ENCODE results near the gene CLDN19.
"Not testable (repeated sequence)": the region's sequence is repeated elsewhere in the genome, so short reads cannot be mapped to it uniquely, and the experiment has no call there.

Gene CLDN19

DNA sequence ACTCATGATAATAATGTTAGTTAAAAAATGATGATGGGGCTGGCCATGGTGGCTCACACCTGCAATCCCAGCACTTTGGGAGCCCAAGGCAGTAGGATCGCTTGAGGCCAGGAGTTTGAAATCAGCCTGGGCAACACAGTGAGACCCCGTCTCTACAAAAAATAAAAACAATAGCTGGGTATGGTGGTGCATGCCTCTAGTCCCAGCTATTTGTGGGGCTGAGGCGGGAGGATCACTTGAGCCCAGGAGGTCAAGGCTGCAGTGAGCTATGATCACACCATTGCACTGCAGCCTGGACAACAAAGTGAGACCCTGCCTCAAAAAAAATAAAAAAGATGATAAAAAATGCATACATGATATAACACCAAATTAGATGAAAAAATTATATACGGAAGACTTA, 21.5 kb upstream of the CLDN19 start:
- DNase-seq (ENCODE audit: low read depth in 3 of 3, low spot score in 1 of 3) = no peak

DNA sequence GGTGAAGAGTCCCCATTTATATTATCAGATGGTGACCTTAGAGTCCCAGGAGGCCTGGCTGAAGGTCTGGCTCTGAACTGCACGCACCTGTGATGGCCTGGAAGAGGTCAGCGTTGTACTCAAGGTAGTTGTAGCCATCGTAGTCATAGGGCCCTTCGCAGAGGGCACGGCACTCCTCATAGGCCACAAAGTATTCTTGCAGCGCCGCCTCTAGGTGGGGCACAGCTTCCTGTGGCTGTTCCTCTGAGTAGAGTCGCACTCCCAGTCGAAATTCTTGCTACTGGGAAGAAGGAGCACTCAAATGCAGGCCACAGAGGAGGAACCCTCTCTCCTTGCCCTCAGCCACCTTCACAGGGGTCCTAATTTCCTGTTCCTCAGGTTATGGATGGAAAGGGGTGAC, 19.1 kb upstream of the CLDN19 start:
- no peak for DNase-seq (ENCODE audit: low read depth in 3 of 3, low spot score in 1 of 3)

DNA sequence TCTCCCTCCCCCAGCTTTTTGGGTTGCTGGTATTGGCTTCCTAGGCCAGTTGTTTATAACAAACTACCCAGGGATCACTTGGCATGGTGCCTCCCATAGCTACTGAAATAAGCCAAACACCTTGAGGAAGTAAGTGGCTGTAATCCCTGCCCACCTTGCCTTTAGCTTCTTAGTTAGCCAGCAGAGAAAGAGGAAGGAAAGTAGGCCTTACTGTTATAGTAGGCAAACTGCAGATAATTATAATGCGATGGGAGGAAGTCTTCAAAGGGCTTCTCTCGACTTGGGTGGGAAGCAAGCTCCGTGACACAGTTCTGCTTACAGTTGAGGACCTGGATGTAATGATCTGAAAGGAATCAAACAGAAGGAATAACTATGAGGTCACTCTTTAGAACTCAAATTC, 18.6 kb upstream of the CLDN19 start:
- no peak for DNase-seq (ENCODE audit: low read depth in 3 of 3, low spot score in 1 of 3)

DNA sequence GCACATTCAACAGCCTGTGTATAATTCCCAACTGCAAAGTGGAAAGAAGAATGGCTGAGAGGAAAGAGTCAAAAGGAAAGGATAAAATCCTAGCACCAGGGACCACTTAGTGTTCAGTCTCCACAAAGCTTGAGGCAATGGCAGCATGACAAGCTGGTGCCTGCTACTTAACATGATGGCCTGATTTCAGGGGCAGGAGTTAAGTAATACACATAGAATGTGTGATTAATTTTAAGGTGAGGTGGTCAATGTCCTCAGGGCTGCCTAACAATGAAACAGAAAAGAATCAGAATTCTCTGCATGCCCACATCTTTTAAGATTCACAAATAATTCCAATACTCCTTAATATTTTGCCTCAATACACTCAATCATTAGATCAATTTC, 17.8 kb upstream of the CLDN19 start:
- no peak for DNase-seq (ENCODE audit: low read depth in 3 of 3, low spot score in 1 of 3)

DNA sequence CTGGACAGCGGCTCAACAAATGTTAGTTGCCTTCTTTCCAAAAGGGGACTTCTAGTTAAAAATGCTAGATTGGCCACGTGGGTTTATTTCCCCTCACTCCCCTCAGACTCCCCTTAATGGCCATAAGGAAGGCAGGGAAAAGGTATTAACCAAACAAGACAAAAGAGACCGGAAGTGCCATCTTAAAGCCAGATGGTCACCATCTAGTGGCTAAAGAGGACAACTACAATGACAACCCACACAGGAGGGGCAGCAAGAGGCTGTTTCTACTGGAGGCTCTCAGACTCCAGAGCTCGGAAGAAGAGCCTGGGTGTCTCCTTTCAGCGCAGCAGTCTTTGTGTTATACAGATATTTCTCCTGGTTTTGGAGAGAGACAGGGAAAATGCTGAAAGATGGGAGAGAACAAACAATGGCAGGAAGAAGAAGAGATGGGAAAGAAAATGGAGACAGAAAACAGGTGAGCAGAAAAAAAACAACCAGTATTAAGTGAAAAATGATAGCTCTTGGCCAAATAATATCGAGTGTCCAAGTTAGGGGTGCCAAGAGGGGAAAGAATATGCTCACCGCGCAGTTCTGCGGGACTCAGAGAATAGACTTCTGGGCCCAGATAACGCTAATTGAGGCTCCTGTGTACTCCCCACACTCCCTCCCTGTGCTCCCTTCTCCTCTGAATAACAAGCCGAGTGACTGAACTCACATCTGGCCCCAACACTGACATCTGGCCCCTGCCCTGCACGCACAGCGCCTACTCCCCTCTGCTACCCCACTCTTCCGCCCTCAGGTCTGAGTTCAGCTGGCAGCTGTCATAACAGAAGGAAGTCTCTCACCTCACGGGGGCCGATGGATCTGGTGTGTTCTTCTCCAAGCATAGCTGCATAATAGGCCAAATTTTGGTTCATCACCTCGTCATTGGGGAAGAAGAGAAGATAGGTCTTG, 17.2 kb upstream of the CLDN19 start:
- no peak for DNase-seq (ENCODE audit: low read depth in 3 of 3, low spot score in 1 of 3)

DNA sequence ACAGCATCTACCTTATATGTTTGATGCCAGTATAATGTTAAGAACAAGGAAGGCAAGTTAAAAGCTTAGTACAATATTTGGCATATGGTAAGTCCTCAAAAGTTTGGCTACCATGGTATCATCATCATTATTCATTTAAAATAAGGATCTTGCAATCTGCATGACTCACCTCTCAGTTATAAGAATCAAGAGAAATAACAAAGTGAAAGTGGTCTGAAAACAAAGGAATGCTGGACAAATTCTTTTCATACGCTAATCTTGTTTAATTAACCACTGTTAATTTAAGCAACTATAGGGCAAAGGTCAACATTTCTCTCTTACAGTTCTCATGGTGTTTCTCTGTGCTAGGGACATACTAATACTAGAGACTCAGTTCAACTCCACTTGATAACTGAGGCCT, 13.0 kb upstream of the CLDN19 start:
- no peak for DNase-seq (ENCODE audit: low read depth in 3 of 3, low spot score in 1 of 3)

DNA sequence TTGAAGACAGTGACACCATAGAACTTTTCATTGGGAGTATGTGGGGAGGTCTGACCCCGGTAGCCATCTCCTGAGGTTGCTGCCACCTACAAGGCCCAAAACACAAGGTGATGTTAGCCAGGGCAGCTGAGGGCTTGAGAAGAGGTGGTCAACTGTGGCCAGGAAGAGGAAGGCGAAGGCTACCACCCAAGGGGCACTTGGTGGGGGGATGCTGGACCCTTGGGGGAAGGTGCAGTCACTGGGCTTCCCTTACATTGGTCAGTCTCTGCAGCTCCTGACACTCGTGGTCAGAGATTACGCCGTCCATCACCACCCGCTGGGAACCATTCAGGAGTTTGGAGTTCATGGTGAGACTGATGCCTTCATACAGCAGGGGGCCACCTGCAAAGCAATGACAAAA, 12.2 kb upstream of the CLDN19 start:
- DNase-seq (ENCODE audit: low read depth in 3 of 3, low spot score in 1 of 3) = no peak

DNA sequence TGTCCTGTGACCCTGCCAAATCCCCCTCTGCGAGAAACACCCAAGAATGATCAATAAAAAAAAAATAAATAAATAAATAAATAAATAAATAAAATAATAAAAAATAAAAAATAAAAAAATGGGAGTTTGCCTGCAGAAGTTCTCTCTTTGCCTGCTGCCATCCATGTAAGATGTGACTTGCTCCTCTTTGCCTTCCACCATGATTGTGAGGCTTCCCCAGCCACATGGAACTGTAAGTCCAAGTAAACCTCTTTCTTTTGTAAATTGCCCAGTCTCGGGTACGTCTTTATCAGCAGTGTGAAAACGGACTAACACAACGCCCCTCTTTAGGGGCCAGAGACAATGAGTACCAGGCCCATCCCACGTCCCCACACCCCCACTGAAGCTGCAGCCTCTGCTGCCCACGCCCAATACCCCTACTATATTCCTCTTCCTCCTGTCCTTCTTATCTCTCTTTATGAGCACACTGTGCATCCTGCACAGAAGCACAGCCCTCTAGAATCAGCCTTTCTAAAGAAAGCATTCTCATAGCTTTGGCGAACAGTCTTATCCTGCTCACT, 11.6 kb upstream of the CLDN19 start:
- DNase-seq (ENCODE audit: low read depth in 3 of 3, low spot score in 1 of 3) = not testable (repeated sequence)

DNA sequence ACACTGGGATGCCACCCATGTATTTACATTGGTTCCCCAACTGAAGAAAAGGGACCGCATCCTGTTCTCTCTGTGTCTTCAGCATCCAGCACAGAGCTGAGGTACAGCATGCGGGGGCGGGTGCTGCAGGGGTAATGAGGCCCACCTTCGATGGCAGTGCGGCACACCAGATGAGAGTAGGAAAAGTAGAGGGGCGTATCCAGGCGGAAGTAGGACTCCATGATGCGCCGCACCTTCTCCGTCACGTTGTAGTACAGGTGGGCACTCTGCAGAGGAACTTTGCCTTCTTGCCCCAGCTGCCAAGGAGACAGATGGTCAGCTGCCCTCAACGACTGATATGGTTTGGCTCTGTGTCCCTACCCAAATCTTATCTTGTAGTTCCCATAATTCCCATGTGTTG, 10.0 kb upstream of the CLDN19 start:
- no peak for DNase-seq (ENCODE audit: low read depth in 3 of 3, low spot score in 1 of 3)

DNA sequence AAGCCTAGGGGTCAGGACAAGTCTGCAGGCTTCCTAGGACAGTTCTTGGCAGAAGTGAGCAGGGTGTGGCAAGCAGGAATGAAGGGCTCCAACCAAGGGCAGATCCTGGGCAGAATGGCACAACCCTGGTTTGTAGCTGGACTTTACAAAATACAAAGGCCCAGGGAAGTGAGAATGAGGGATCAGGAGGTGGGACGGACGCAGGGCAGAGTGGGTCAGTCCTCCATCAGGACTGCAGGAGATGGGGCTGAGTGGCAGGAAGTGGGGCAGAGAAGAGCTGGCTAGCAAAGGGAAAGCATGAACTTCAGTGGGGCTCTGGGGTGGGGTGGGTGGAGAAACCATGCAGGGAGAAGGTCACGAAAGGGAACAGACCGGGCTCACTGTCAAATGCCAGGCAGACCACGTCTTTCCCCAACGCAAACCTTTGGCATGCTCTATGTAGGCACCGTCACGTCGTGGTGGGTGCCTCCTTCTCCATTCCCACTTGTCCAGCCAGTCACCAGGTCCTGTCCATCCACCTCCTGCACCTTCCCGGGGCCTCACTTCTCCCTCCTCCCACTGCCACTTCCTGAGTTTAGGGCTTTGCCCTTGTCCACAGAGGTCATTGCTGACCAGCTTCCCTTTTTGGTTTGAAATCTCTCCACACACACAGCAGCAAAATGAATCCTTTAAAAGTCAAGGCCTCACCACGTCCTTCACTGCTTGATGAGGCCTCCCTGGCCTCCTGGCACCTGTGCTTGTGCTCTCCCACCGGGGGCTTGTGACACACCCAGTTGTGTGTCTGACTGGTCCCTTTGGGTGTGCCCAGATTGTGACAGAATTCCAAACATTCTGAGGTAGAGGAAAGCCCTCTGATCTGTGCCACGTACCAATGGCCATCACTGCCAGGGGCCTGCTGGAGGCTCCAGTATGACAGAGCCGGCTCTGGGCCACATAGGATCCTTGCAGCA, 8.7 kb upstream of the CLDN19 start:
- DNase-seq (ENCODE audit: low read depth in 3 of 3, low spot score in 1 of 3) = no peak

DNA sequence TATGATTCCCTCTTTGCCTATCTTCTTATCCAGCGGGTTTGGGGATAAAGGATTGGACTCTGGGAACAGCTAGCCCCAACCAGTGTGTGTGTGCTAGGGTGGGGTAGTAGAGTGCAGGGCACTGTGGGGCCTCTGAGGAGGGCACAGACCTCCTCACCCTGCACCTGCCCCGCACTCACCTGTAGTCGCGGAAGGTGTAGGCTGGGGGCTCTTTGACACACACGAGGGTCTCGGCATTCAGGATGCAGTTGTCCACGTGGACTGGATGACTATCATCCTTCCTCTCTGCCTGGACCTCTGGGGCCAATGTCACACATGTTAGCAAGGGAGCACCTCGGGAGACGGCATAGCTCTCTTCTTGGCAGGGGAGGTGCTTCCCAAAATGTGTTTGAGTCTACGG, 8.0 kb upstream of the CLDN19 start:
- DNase-seq (ENCODE audit: low read depth in 3 of 3, low spot score in 1 of 3) = no peak

DNA sequence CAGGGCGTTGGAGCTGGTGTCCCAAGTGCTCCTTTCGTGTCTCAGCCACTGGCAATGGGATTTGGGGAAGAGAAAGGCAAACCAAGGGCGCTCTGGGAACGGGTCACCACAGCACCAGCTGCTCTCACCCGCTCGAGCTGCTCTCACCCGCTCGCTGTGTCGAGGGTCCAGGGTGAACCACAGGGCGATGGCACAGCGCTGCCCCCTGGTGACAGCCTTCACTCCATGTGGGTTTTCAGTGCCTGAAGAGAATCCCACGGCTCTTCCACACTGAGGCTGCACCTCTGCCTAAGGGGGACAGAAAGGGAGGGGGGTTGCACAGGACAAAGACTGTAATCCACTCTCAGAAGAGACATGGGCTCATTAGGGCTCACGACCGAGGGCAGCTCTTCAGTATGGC, 7.1 kb upstream of the CLDN19 start:
- DNase-seq (ENCODE audit: low read depth in 3 of 3, low spot score in 1 of 3) = peak in 1 of 3 donors; percentile 36

DNA sequence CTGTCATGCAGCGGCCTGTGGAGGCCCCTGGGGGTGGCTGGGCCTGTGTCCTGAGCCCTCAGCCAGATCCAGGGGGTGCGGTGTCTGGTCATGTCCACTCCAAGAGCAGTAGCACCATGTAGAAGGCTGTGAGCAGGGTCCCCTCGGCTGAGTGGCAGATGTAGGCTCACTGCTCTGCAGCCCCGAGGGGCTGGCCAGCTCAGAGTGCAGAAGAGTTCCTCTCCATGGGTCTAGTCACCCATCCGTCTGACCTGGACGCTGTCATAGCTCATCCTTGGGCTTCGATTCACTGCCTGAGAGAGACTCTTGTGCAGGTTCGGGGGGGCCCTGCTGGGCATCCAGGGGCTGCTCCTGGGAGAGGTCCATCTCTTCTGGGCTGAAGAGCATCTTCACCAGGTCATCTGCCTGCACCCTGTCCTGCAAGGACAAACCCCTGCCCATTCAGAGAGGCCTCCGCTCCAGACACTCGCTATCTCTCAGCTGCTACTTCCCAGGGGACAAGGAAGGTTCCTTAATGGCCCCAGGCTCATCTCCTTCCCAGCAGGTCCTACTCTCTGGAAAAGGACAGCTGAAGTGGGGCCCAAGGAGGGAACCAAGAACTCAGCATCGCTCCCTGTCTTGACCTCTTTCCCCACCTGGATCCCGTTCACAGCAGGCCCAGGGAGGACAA, 6.5 kb upstream of the CLDN19 start:
- DNase-seq (ENCODE audit: low read depth in 3 of 3, low spot score in 1 of 3) = no peak

DNA sequence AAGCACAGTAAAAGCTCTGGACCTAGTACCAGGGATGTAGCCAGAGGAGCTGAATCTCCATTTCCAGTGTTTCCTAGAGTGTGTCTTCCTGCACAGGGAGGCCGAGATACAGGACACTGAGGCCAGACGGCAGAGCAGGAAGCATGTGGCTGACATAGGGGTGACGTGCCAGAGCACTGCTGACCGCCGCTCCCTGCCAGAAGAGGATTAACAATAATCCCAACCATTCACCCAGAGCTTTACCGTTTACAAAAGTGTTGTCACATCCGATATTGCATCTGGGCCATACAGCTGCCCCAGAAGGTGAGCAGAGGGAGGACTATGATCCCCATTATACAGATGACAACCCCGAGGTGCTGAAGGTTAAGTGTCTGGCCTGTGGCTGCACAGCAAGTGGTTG, 5.8 kb upstream of the CLDN19 start:
- DNase-seq (ENCODE audit: low read depth in 3 of 3, low spot score in 1 of 3) = no peak

DNA sequence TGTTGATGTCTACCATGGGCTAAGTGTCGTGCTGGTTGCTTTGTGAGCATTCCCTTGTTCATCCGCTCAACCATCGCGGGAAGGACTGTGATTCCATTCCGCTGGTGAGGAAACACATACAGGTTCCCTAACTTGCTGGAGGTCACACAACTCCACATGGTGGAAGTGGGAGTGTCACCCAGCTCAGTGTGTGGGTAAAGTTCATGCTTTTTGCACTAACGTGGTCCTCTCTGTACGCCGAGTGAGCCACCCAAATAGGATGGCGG, 4.0 kb upstream of the CLDN19 start:
- no peak for DNase-seq (ENCODE audit: low read depth in 3 of 3, low spot score in 1 of 3)

DNA sequence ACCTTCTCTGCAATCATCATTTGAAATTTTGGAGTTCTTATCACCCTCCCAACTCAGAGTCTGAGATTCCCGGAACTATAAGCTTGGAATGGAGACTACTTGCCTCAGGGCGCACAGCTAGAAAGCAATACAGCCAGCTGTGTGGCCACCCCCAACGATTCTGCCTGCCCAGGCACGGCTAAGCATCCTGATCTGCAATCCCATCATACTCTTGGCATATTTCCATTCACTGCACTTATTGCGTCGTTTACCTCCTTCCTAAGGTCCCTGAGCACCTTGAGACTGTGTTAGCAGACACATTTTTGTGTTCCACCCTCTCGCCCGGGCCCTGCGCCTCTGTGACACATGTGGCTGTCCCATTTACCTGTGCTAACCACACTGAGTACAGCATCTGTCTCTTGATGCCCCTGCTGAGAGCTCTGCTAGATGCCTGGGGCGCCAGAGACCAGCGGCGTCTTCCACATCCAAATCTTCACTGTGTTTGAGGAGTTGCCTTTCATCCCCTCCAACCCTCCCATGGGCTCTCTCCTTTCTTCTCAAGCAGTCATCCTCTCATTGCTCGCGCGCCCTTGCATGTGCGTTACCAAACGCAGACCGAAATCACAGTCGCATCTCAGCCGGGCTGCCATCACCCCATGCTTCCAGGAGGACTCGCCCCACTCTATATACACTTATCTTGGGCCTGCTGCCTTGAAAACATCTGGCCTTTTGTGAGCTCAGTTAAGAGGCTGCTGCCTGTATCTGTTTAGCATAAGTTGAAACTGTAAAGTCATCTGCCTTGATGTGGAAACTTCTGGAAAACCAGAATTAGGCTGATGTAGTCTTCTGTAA, 3.5 kb upstream of the CLDN19 start:
- DNase-seq (ENCODE audit: low read depth in 3 of 3, low spot score in 1 of 3) = no peak

DNA sequence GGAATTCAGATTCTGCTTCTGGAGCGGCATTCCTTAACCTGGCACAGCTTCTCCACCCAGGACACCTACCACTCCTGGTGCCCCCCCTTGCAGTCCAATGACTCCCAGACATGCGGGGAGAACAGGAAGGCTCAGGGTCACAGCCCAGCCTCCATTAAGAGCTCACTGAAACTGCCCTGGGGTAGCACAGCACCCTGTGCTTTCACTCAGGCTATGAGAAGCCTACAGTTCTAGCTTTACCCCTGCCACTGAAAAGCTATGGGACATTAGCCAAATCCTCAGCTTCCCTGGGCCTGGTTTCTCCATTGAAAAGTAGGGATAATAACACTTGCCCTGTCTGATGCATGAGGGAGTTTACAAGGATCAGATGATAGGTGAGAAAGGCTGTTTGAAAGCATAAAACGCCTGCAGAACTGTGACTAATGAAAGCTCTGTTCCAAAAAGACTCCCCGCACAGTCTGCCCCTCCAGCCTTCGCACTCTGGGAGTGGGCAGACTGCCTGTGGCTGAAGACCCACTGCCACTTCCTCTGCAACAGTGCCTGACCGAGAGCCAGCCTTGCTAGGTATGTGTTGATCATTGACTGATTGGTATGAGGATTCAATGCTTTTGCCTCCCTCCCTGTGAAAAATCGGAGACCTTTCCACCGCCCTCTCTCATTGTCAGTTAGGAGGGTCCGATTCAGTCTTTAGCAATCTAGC, 2.7 kb upstream of the CLDN19 start:
- DNase-seq (ENCODE audit: low read depth in 3 of 3, low spot score in 1 of 3) = no peak

DNA sequence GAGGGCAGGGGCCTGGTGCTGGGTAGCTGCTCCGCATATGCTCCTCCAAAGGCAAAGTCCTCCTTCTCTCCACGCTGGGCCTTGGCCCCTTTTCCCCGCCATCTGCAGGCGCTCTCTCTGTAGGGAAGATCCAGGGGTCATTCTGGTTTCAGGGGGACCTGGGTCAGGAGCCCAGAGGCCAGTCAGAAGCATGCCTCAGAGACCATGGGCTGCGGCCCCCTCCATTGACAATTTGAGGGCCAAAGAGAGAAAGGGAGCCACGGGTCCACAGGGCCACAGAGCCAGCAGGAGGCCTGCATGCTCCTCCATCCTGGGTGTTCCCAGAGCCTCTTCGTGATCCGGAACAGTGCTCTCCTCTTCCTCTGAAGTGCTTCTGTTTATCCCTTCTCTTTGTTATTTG, 2.1 kb upstream of the CLDN19 start:
- no peak for DNase-seq (ENCODE audit: low read depth in 3 of 3, low spot score in 1 of 3)

DNA sequence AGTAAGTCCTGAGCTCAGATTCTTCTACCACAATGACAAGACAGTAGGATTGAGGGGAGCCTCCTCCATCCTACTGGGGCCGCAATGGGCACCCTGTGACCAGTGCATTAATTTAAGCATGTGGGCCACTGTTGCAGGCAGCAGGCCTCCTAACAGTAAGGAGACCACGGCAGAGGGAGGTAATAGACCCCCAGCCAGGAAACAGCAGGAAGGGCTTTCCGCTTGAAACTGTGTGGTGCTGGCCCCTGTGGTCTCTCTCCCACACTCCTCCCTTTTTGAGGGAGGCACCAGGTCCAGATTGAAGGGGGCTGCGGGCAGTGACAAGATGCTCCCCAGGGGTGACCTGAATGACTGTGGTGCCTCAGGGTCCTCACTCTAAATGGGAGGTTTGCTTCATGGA, 1.7 kb upstream of the CLDN19 start:
- DNase-seq (ENCODE audit: low read depth in 3 of 3, low spot score in 1 of 3) = no peak

Measured in stimulated activated CD4-positive, alpha-beta T cell treated with anti-CD3 and anti-CD28 coated beads, TNF-alpha, amount 100 ng/mL, for 1 hour (primary cell).